Right renal pelvis (tissue), 4 donors: ENCODE data around the gene RPTOR. TPM values are rescaled to one million over a fixed set of nuclear protein-coding genes. Genes with fewer than 3 reads are reported as not detected.

Source experiments
- DNase-seq, 4 donors: peaks; one replicate each; pipeline ENCODE4 v3.0.0-alpha.2; 2013; ENCODE audit warnings: low read depth in 4 of 4, low spot score in 3 of 4, missing footprints in 1 of 4
- polyA plus RNA-seq, 4 donors: library from polyadenylated mRNA; unstranded; fragments of 120-200 nt; gene quantifications; one replicate each; pipeline ENCODE4 v1.2.1, GENCODE V29; 2013; ENCODE audit not compliant: insufficient read length in 4 of 4

Gene RPTOR
- polyA plus RNA-seq, 4 donors = 17.1 to 21.9 (median 19.5) TPM

DNA sequence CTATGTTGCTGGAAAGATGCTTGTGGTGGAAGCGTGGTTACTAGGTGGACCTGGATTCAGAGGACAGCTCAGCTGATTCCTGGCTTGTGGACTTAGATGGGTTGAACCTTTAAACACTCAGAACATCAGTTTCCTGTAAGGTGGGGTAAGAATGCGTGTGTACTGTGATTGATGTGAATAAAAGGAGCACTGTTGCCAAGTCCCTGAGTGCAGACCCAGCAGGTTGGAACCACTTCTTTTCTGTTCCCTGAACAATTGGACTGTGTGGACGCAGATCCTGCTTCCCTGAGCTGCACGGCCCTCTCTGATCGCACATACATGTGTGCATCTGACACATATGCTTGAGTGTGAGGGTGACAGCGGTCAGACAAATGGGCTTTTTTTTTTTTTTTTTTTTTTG is 37.5 kb downstream of the RPTOR start:
- DNase-seq = no peak

DNA sequence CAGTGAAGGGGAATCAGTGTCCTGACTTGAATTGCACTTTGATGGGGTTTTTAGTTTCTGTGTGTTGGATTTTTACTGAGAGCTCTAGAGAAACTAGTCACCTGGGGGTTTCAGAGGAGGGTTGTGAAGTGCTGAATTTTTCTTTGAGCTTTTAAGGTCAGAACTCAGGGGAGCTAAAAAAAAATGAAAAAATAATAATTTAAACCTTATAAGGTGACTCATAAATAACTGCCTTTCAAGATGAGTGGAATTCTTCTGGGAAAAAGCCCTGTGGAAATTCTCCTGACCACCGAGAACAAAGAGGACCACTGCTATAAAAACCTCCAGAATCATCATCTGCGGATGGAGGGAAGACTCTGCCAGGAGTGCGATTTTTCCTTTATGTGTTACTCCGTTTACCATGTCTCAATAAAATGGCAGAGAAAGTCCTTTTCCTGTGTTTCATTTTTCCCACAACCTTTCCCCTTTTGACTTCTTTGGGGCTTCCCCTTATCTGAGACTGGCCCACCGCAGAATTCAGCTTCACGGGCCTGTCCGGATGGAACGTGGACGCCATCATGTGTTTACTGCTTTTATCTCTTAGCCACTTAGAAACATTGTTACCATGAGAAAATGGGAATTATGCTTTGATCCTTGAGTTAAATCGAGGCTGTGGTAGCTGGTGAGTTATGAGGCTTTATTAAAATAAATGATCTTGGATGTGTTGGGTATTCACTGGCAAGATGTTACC is 39.7 kb downstream of the RPTOR start:
- no peak for DNase-seq

DNA sequence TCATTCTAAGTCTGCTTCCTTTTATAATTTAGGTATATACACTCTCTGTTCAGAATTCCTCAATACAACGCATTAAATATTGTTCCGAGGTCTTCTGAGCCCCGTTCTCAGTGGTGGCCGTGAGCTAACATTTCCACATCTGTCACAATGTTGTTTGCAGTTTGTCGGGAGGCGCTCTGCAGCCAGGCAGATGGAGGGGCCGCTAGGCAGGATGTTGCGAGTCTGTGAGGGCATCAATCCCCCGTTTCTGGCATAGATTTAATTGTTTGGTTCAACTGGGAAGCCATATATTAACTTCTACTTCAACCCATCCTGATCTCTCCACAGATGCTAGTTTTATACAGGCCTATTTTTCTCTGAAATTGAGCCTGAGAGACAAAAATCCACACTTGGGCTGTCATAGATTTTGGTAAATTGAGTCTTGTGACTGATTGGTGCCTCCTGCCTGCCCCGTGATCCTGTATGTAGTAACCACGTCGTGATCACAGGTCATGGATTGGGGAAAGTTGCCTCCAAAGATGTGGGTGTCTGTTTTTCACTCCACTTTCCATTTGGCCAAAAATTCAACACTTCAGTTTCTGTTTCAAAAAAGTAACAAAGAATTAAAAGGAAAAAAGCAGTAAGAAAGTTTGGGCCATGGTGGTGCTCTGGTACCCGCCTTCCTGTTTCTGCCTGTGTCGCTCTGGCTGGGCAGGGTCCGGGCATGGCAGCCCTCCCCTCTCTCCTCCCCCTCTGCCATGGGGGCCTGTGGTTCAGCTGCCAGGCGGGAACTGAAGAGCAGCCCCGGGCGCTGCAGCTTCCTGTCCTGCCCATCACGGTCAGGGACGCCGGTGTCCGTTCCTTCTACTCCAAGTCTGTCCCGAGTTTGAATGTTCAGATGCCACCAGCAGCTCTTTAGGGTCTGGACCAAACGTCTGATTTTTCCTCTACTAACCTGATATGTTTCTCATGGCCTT is 41.5 kb downstream of the RPTOR start:
- no peak for DNase-seq

DNA sequence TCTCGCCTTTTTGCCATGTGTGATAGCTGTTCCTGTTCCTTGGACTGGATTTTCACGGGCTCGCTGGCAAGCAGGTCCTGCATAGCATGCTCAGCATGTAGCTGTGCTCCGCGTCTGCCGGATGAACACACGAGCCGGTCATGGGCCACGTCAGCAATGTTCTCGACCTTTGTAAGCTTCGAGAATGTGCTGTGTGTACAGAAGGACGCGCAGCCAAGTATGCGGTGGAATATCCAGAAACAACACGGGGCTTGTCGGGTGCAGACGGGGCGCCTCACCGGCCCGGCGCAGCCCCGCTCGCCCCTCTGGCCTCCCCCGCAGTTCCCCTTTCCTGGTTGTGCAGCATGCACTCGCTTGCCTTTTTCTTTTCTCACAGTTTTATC is 42.2 kb downstream of the RPTOR start:
- DNase-seq = no peak

DNA sequence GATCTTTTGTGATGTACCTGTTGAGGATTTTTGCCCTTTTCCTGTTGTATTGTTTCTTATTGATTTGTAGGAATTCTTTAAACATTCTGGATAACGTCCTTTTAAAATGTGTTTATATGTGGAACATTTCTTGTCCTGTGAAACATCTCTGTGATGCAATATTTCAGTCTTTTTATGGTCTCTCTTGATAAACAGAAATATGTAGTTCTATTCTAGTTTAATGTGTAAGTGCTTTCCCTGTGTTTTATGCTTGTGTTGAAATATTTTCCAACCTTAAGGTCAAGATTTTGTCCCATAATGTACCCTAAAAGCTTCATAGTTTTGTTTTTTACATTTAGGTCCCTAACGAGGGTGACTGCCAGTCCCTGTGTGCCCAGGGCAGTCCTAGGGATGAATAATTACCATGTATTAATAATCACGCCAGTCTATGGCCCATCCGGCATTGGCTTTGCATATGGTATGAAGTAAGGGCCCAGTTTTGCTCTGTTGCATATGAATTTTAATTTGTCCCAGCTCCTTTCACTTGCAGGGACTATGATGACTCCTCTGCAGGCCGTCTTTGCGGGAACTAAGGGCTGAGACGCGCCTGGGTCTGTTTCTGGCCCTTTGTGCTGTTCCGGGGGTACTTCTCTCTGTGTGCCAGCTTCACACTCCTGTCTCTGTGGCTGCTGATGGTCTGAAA is 44.2 kb downstream of the RPTOR start:
- DNase-seq = no peak

DNA sequence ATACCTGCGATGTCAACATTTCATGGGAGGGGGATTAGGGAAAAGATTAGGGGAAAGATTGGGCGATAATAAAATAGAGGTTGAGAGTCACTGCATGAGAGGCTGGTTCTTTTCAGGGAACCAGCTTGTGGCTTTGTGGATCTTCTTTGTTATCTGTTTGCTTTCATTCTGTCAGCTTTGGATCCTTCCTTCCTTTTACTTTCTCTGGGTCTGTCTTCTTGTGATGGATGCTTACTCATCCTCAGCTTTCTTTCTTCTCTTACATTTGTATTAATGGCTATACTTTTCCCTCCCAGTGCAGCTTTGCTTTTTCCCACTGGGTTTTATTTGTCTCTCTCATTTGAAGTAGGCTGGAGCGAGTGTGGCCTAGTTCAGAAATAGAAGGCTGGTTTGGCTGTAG is 47.1 kb downstream of the RPTOR start:
- no peak for DNase-seq

DNA sequence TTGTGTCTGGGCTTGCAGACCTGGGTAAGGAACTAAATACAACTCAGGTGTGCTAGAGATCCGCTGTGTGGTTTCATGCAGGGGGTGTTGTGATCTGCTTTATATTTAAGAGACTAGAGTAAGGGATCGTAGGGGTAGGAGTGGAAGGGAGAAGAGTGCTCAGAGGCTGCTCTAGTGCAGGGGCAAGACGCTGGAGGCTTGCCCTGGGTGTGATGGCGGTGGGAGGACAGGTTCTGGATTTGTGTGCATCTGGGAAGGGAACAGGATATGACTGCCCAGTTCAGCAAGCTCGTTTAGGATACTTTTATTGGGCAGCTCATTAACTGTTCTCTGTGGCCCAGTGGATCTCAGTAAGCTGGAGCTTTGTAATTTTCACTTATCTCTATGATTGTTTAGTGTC is 47.6 kb downstream of the RPTOR start:
- no peak for DNase-seq

DNA sequence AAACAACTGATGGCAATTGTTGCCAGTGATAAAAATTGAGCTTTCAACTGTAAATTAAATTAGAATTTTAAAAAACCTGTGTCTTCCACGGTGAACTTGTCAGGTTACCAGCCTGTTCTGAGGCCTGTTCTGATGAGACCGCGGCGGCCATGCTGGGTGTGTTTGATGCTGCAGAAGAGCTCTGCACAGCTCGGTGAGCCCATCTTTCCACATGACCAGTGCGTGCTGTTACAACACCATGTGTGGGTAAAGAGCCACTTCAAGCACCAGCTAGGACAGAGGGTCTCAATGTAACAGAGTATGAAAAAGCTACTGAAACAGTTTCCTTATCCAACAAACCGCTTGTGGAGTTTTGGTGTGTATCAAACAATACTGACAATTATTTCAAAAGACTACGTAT is 48.5 kb downstream of the RPTOR start:
- no peak for DNase-seq

DNA sequence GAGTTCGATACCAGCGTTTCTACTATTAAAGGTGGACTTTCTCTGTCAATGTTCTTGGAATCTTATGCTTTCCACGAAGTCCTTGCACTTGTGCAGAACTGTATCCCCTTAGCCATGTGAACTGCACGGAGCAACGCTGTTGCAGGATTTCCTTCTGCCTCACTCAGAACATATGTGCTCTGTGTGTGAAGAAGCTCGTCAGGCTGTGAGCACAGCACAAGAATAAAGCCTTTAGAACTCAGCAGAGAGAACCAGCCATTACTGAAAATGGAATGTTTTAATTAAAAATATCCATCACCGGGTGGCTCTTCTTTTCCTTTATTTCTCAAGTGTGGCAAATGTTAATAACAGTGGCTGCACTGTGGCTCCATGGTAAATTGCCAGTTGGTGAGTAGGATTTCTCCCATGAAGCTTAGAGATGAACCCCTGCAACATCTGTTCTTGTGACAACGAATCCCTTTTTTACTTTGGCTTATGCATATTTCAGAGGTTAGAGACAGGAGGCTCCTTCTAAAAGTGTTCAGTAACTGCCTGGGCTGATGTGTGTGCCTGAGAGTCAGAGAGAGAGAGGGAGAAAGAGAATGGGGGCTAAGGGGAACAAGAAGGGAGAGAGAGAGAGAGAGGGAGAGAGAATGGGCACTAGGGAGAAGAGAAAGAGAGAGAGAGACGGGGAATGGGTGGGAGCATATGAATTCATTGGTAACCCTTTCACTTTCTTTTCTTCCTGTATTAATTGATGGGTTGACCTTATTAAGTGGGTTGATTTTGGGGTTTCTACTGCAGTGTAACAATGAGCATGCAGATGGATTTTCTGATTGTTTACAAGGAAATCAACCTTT is 50.0 kb downstream of the RPTOR start:
- no peak for DNase-seq

DNA sequence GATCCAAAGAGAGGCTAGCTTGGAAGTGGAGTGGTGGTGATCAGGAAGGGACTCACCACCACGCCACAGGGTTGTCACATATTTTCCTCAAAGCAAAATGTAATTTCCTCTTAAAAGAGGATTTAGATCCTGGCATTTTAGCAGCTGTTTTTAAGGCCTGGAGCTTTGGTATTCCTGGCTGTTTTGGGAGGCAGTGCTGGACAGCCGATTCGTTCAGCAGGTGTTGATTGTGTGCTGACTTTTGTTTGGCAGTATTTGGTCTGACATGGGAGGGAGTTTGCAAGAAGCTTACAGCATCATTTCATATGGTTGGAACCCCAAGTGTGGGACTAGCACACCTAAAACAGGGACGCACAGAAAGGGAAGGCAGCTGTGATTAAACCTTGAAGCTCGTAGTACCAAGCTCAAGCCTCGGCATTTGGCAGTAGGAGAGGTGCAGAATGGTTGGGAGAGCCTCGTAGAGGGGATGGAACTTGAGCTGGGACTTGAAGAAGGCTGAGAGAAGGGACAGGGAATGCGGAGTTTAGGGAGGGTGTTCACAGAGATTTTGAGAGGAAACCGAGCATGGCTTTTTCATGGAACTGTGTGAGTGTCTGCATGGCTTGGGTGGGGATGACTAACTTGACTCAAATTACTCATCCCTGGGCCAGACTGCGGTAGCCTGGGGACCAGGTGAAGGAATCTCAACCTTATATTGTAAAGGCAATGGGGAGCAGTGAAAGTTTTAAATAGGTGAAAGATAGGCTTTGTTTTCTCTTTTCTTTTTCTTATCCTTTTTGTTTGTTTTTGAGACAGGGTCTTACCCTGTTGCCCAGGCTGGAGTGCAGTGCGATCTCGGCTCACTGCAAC is 52.3 kb downstream of the RPTOR start:
- no peak for DNase-seq

DNA sequence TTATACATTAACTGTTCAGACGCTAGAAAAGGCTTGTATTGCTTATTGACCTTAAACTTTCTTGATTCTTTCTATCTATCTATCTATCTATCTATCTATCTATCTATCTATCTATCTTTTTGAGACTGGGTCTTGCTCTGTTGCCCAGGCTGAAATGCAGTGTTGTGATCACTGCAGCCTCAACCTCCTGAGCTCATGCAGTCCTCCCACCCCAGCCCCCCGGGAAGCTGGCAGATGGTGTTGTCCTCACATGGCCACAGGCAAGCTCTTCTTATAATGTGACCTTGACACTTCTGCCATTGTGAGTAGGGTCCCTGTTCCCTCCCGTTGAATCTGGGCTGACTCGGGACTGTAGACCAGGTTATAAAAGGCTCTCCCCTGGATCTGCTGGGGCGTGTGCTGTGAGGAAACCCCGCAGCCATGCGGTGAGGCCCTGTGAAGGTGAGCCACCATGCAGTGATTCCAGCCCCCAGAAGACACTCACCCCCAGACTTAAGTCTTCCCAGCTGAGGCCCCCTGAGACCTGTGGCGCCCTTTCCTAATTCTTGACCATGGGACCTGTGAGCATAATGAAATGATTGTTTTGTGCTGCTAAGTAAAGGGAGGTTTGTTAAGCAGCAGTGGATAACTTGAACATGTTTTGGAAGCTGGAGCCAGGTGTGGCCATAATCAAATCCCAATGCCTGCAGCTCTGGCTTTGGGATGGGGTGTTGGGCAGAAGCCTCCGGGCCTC is 54.3 kb downstream of the RPTOR start:
- no peak for DNase-seq

DNA sequence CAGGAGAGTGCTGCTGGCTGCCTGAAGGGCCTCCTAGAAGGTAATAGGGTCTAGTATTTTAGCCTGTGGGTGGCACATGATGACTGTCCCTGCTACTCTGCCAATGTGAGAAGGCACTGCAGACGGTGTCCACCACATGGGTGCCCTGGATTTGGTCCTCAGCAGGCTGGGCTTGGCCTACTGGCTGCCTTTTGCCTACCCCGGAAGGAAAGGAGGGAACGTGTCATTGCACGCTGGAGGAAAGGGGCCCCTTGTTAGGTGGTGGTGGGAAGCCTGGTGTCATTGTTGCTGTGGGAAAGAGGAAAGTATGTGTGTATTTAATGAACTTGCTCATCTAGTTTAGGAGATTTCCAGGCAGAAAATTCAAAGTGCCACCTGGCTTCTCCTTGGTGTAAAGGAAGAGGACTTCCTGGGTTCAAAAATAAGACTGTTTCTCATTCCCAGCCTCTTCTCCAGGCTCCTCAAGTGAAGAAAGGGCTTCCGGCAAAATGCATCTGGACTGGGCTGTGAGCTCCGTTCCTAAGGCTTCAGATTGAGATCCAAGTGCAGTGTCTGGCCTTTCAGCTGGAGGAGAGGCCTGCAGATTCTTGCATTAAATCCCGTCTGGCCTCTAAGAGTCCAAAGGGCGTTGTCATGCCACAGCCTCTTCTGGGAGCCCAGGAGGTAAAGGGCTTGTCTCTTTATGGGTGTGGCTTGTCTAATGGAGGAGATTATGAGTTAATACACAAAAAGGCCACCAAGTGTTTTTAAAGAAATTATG is 55.1 kb downstream of the RPTOR start:
- peak in 2 of 4 donors; percentile 4 to 27 for DNase-seq

DNA sequence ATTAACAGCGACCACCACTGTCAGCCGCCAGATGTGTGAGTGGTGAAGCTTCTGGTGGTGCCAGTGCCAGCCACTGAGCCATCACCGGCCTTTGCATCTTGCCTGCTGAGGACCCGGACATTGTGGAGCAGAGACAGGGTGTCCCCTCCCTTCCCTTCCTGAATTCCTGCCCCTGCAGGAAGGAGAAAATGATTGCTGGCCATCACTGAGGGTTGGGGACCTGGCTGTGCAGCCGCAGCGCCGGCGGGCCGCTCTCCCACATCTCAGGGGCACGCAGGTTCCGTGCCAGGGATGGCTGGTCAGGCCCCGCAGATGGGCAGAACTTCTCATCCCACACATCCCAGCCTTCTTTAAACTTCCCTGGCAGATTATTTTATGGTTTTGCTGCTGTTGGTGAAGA is 56.5 kb downstream of the RPTOR start:
- DNase-seq = no peak

DNA sequence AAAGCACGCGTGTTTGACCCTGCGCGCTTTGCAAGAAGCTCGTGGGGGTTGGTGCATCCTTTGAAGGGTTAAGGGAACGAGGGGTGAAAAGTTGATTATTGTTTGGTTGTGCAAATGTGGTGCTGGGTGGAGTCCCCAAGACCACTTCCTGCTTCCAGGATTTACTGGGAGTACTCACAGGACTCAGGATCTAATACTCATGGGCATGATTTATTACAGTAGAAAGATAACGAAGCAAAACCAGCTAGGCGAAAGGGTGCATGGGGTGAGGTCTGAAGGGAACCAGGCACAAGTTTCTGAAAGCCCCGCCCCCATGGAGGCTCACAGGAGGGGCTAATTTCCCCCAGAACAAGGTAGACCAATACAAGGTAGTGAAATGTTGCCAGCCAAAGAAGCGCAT is 58.8 kb downstream of the RPTOR start:
- no peak for DNase-seq

DNA sequence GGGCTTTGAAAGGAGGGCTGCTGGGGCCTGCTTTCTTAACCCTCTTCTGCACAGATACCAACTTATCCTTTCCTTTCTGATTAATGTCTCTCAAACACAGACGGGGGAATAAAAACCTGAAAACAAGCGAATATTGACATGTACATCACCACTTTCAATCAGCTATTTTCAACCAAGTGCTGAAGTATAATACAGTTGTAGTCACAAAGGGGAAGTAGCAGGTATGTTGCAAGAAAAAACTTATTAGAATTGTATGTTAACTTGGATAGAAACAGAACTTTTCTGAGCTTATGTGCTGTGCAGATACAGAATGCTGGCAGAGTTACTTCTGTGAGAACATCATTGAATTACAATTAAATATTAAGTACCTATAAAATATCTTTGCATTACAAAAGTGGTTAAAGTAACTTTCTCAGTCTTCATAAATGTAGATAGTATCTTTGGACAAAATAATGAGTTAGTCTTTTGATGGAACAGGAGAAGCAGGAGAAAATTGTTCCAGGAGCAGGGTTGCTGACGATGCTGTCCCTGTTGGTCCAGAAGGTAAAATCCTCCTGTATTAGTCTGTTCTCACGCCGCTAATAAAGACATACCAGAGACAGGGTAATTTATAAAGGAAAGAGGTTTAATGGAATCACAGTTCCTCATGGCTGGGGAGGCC is 59.5 kb downstream of the RPTOR start:
- DNase-seq = no peak

DNA sequence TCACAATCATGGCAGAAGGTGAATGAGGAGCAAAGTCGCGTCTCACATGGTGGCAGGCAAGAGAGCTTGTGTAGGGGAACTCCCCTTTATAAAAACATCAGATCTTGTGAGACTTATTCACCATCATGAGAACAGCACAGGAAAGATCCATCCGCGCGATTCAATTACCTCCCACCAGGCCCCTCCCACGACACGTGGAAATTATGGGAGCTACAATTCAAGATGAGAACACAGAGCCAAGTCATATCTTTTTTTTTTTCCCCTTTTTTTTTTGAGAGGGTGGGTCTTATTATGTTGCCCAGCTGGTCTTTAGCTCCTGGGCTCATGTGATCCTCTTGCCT is 60.0 kb downstream of the RPTOR start:
- DNase-seq = no peak

DNA sequence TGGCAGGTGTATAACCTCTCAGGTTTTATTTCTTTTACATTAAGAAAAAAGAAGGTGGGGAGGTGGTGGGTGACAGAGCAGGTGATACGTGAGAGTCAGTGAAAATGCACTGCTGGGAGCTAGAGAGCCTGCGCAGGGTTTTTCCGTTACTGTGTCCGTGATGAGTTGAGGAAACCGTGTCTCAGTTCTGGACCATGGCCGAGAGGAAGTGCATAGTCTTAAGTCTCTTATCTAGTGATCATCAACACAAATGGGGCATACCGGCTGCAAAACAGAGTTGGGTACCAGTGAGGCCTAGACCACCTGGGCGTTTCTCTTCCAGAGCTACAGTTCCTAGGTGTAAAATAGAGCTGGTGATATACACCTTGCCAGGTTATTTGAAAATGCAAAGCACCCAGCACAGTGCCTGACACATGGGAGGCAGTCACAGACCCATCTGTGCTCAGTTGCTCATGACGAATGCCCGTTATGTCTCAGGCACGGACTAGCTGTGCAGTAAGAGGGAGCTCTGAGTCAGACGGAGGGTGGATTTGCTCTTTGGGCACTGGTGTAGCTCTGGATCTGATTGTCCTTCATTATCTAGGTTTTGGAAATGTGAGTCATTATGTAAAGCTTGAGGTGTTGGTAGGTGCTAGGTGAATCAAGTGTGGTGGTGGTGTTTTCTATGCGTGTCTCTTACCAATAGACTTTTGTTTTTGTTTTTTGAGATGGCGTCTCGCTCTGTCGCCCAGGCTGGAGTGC is 60.9 kb downstream of the RPTOR start:
- DNase-seq = no peak
